ENCODE measurements around the gene CYBC1.

CYBC1 gene

GRCh38 chr17:82405051-82405450 is 45.5 kb downstream of the CYBC1 start:
- no peak overlapping the region for H3K27ac Mint-ChIP-seq
- peaks cover 20% of the 10 kb centered on the region for H3K4me1 Mint-ChIP-seq (ENCODE audit: low read depth)
- H3K9me3 Mint-ChIP-seq: no peaks in the 10 kb centered on the region
- no peak for DNase-seq
- H3K27me3 Mint-ChIP-seq: no peaks in the 10 kb centered on the region
- peaks cover 64% of the 10 kb centered on the region for H3K36me3 Mint-ChIP-seq (ENCODE audit: low read depth)
- no peak overlapping the region for H3K4me3 Mint-ChIP-seq

DNA sequence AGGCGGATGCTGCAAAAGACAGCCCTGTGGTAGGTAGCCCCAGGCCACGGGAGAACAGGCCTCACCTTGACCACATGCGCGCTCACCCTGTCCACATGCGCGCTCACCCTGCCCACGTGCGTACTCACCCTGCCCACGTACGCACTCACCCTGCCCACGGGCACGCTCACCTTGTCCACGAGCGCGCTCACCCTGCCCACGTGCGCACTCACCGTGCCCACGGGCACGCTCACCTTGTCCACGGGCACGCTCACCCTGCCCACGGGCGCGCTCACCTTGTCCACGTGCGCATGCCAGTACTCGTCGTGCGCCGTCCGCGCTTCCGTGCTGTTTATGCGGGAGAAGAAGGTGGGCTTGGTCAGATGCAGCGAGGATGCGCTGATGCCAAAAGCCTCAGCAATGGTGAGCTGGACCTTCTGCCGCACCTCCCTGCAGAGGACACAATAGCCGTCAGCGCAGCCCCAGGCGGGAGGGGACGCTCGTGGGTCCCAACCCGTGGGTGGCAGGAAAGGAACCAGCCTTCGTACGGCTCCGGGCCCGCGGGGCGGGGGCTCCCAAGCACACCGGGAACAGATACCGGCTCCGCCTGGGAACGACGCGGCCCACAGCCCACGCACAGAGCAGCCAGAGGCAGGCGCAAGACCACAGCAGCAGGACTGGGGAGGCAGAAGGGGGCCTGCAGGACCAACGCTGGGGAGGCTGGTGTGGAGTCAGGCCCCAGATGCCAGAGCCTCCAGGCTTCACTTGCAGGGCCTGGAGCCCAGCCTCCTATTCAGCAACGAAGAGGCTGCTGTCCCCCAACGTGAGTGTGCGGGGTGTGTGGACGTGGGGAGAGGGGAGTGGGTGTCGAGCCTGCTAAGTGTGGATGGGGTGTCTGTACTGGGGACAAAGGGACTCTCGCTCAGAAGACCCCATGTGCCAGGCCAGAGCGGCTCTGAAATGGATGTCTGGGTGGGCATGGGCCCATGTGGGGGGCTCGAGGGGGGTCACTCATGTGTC is 46.6 kb downstream of the CYBC1 start:
- Mint-ChIP-seq H3K9me3 (no peaks in the 10 kb centered on the region), H3K4me3 (no peak overlapping the region), H3K36me3 (ENCODE audit: low read depth) (peaks cover 58% of the 10 kb centered on the region), H3K27me3 (no peaks in the 10 kb centered on the region), H3K4me1 (ENCODE audit: low read depth) (peaks cover 21% of the 10 kb centered on the region), H3K27ac (no peak overlapping the region)
- no peak for DNase-seq

DNA sequence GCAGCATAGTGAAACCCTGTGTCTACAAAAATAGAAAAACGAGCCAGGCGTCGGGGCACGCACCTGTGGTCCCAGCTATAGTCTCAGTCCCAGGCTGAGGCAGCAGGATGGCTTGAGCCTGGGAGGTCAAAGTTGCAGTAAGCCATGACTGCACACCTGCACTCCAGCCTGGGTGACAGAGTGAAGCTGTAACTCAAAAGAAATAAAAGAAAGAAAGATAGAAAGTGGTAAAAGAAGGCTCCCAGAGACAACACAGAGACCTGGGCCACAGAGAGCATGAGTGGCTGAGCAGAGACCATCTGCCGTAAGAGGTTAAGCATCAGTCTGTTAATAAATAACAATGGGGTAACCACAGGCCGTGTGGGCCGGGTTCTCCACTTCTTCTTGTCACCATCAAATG is 47.7 kb downstream of the CYBC1 start:
- no peak overlapping the region for H3K4me3 Mint-ChIP-seq

DNA sequence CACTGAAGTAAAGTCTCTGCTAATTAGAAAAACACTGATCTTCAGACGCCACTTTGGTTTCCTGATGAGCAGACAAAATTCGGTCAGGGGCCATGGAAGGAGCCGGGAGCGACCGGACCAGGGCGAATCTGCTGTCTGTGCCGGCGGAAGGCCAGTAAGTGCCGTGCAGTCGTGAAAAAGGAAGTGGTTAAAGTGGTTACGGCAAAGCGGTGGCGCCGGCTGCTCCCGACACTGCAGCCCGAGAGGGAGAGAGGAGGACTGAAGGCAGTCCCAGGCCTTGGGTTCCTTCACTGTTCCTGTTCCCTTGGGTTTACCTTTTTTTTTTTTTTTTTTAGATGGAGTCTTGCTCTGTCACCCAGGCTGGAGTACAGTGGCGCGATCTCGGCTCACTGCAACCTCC is 49.7 kb downstream of the CYBC1 start:
- Mint-ChIP-seq H3K27me3 (no peaks in the 10 kb centered on the region), H3K36me3 (ENCODE audit: low read depth) (peaks cover 47% of the 10 kb centered on the region), H3K4me1 (ENCODE audit: low read depth) (peaks cover 17% of the 10 kb centered on the region), H3K9me3 (no peaks in the 10 kb centered on the region), H3K4me3 (peak overlapping the region; percentile 72), H3K27ac (peak overlapping the region; percentile 84)
- peak; percentile 67 for DNase-seq

More for the DNA sequence above, 47.7 kb downstream of the CYBC1 start:
- H3K27ac Mint-ChIP-seq: no peak overlapping the region
- H3K9me3 Mint-ChIP-seq: no peaks in the 10 kb centered on the region
- peaks cover 53% of the 10 kb centered on the region for H3K36me3 Mint-ChIP-seq (ENCODE audit: low read depth)
- no peaks in the 10 kb centered on the region for H3K27me3 Mint-ChIP-seq
- H3K4me1 Mint-ChIP-seq (ENCODE audit: low read depth): peaks cover 21% of the 10 kb centered on the region
- no peak for DNase-seq

GRCh38 chr17:82400206-82400605 is 50.3 kb downstream of the CYBC1 start:
- Mint-ChIP-seq H3K27ac (no peak overlapping the region), H3K4me3 (no peak overlapping the region), H3K36me3 (ENCODE audit: low read depth) (peaks cover 44% of the 10 kb centered on the region), H3K9me3 (no peaks in the 10 kb centered on the region), H3K27me3 (no peaks in the 10 kb centered on the region), H3K4me1 (ENCODE audit: low read depth) (peaks cover 17% of the 10 kb centered on the region)
- no peak for DNase-seq

- Mint-ChIP-seq H3K36me3 (ENCODE audit: low read depth) (peaks cover 46% of the 10 kb centered on the region), H3K4me1 (ENCODE audit: low read depth) (peaks cover 17% of the 10 kb centered on the region), H3K4me3 (no peak overlapping the region), H3K9me3 (no peaks in the 10 kb centered on the region), H3K27me3 (no peaks in the 10 kb centered on the region), H3K27ac (no peak overlapping the region)
- DNase-seq: no peak
Observed at GRCh38 chr17:82399601-82400101, 50.9 kb downstream of the CYBC1 start.

DNA sequence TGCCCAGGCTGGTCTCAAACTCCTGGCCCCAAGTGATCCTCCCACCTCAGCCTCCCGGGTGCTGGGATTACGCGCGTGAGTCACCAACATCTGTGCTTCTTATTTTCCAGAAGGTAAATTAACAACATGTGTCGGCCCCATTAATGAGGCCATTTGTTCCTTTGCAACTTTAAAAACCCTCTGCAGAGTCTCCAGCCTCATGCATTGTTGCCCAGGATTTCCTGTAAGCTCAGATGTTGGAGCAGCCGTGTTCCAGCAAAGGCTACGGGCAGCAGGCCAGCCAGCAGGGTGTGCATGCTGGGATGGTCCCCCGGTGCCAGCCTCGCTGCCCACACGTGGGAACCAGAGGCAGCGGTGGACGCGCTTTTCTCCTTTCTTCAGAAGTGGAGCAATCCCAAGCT is 51.5 kb downstream of the CYBC1 start:
- H3K27me3 Mint-ChIP-seq: no peaks in the 10 kb centered on the region
- H3K27ac Mint-ChIP-seq: no peak overlapping the region

GRCh38 chr17:82397449-82398335 is 52.9 kb downstream of the CYBC1 start:
- H3K27ac Mint-ChIP-seq: no peak overlapping the region
- no peaks in the 10 kb centered on the region for H3K9me3 Mint-ChIP-seq
- peaks cover 44% of the 10 kb centered on the region for H3K36me3 Mint-ChIP-seq (ENCODE audit: low read depth)
- H3K4me3 Mint-ChIP-seq: no peak overlapping the region
- H3K27me3 Mint-ChIP-seq: no peaks in the 10 kb centered on the region
- no peak for DNase-seq
- peaks cover 15% of the 10 kb centered on the region for H3K4me1 Mint-ChIP-seq (ENCODE audit: low read depth)

More for the DNA sequence above, 51.5 kb downstream of the CYBC1 start:
- no peaks in the 10 kb centered on the region for H3K9me3 Mint-ChIP-seq
- H3K36me3 Mint-ChIP-seq (ENCODE audit: low read depth): peaks cover 46% of the 10 kb centered on the region
- peaks cover 17% of the 10 kb centered on the region for H3K4me1 Mint-ChIP-seq (ENCODE audit: low read depth)
- H3K4me3 Mint-ChIP-seq: no peak overlapping the region
- no peak for DNase-seq

DNA sequence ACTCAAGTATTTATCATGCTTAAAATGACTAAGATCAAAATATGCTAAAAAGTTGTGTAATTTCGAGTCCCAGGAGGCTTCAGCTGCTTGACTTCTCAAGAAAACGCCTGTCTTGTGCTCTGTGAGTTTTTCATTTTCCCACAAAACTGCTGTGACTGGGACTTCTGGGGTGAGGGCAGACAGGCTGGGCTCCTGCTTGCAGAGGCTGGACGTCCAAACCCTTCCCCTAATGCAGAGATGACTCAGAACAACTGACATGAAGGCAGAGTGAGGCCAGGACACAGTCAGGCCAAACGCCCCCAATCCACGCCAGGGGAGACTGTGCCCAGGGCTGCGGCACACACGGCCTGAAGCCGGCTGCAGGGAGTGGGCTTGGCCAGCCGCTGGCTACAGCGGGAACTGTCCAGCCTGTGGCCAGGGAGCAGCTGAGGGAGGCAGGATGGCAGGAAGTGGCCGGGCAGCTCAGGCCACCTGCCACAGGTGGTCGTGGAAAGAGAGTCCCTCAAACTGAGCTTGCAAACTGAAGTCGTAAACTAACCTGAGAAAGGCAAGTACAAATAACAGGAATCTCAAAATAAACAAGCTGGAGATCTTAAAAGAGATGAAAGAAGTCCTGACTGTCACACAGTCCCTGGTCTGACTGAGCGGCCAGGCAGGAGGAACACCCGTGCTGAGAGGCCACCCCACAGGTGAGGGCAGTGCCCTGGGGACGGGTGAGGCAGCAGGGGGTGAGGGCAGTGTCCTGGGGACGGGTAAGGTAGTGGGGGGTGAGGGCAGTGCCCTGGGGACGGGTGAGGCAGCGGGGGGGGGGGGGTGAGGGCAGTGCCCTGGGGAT is 53.7 kb downstream of the CYBC1 start:
- Mint-ChIP-seq H3K4me3 (no peak overlapping the region), H3K4me1 (ENCODE audit: low read depth) (peaks cover 14% of the 10 kb centered on the region), H3K27ac (no peak overlapping the region), H3K9me3 (no peaks in the 10 kb centered on the region), H3K36me3 (ENCODE audit: low read depth) (peaks cover 46% of the 10 kb centered on the region), H3K27me3 (no peaks in the 10 kb centered on the region)
- DNase-seq: no peak

DNA sequence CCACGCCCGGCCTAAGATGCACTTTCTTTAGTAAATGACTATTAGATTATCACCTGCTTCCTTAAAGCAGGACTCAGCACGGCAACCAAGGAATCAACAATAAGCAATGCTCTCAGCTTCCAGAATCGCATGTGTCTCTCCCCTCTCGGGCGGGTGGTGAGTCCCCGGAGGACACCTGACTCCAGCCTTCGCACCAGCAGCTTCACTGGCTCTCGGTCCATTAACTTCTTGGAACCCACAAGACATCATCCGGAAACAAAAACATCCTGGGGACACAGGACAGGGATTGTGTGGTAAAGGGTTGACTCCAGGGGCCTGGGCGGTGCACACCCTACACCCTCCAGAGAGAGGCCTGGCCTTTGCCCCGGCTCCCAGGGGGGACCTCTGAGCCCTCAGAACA is 56.3 kb downstream of the CYBC1 start:
- Mint-ChIP-seq H3K36me3 (ENCODE audit: low read depth) (peaks cover 37% of the 10 kb centered on the region), H3K4me3 (no peak overlapping the region)
- DNase-seq: no peak

DNA sequence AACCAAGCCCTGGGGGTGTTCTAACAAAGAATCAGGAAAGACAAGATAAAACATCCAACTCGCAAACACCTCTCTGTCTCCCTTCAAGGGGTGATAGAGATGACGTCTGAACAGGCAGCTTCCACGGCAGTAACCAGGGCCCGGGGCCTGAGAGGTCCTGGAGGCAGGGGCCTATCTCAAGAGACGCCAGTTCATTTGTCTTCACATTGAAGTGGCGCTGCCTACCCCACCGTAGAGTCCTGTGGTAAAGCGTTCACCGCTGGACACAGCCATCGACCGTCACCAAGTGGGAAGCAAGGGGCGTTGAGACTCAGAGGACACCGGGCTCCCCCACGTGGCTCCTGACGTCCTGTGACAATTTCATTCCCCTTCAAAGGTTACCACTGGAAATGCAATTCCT is 57.6 kb downstream of the CYBC1 start:
- DNase-seq: no peak
- Mint-ChIP-seq H3K27me3 (no peaks in the 10 kb centered on the region), H3K4me1 (ENCODE audit: low read depth) (peaks cover 2% of the 10 kb centered on the region), H3K27ac (no peak overlapping the region), H3K4me3 (no peak overlapping the region), H3K9me3 (no peaks in the 10 kb centered on the region), H3K36me3 (ENCODE audit: low read depth) (peaks cover 34% of the 10 kb centered on the region)

More for the DNA sequence above, 56.3 kb downstream of the CYBC1 start:
- H3K27ac Mint-ChIP-seq: no peak overlapping the region
- no peaks in the 10 kb centered on the region for H3K27me3 Mint-ChIP-seq
- no peaks in the 10 kb centered on the region for H3K9me3 Mint-ChIP-seq
- H3K4me1 Mint-ChIP-seq (ENCODE audit: low read depth): peaks cover 2% of the 10 kb centered on the region
